H1 (cell line): ENCODE data around the gene MIS18A. TPM values are rescaled to one million over a fixed set of nuclear protein-coding genes. Genes with fewer than 3 reads are reported as not detected.

ENCODE experiments used
- CTCF ChIA-PET: fragments of 300-600 bp; sonication (Branson Sonifier 250); formaldehyde crosslinking; loops from one replicate; lab custom pipeline; 2021; ENCODE audit not compliant: partially characterized antibody; lab: Charles Lee
- POLR2A ChIA-PET: fragments of 300-600 bp; sonication (Branson Sonifier 250); formaldehyde crosslinking; loops from one replicate; lab custom pipeline; 2021; ENCODE audit warnings: inconsistent platforms; ENCODE audit not compliant: partially characterized antibody; lab: Charles Lee
- DNase-seq, 2 experiments: peaks; one replicate each; pipeline versions ENCODE4 v3.0.0 to v3.0.0-alpha.2; 2010 to 2022; ENCODE audit warnings: low spot score in 2 of 2, low read depth in 1 of 2, mixed read lengths in 1 of 2
- FAIRE-seq: peaks from 2 replicates; lab custom pipeline; 2011; peaks lifted over from hg19 to GRCh38; lab: Jason Lieb, UNC
- H2AFZ ChIP-seq: 2 replicates; pipeline ENCODE4 v1.8.1; 2012; ENCODE audit warnings: low read length, inconsistent platforms
- H2AK5ac ChIP-seq: 2 replicates; pipeline ENCODE4 v1.6.1; 2013; ENCODE audit warnings: low read depth, low read length
- H2BK120ac ChIP-seq: replicated peaks from 2 replicates; pipeline ENCODE3; 2013; ENCODE audit warnings: low read depth, low read length, inconsistent platforms
- H2BK12ac ChIP-seq: 2 replicates; pipeline ENCODE4 v1.6.1; 2013; ENCODE audit warnings: low read depth, low read length
- H2BK15ac ChIP-seq: 2 replicates; pipeline ENCODE4 v1.6.1; 2013; ENCODE audit warnings: low read length
- H2BK20ac ChIP-seq: 2 replicates; pipeline ENCODE4 v1.6.1; 2013; ENCODE audit warnings: low read length
- H2BK5ac ChIP-seq: 2 replicates; pipeline ENCODE4 v1.6.1; 2013; ENCODE audit warnings: low read depth, low read length
- H3K14ac ChIP-seq: 2 replicates; pipeline ENCODE4 v1.6.1; 2013; ENCODE audit warnings: inconsistent platforms; ENCODE audit not compliant: insufficient read length
- H3K18ac ChIP-seq: 2 replicates; pipeline ENCODE4 v1.6.1; 2013; ENCODE audit warnings: low read length; ENCODE audit errors: extremely low read depth
- H3K23ac ChIP-seq: 2 replicates; pipeline ENCODE4 v1.6.1; 2013; ENCODE audit warnings: inconsistent platforms; ENCODE audit not compliant: insufficient read length
- H3K23me2 ChIP-seq: 2 replicates; pipeline ENCODE4 v1.6.1; 2013; ENCODE audit warnings: low read depth, low read length
- H3K27ac ChIP-seq: 2 replicates; pipeline ENCODE4 v1.6.1; 2011; ENCODE audit warnings: low read depth, low read length, inconsistent platforms
- H3K27me3 ChIP-seq, 4 experiments: replicated peaks in 1 of 4; 1 replicate in 1 of 4; 2 replicates in 3 of 4; pipeline versions ENCODE4 v1.6.1 to v1.8.1; 2011 to 2013; ENCODE audit warnings: low read length in 3 of 4, mild to moderate bottlenecking in 3 of 4, inconsistent platforms in 2 of 4, mixed read lengths in 2 of 4, moderate library complexity in 1 of 4; ENCODE audit not compliant: control insufficient read depth in 3 of 4, insufficient read depth in 3 of 4; ENCODE audit errors: extremely low read depth in 1 of 4
- H3K36me3 ChIP-seq, 4 experiments: 2 replicates each; pipeline versions ENCODE4 v1.6.1 to v1.8.1; 2011 to 2013; ENCODE audit warnings: mild to moderate bottlenecking in 4 of 4, low read length in 3 of 4, moderate library complexity in 2 of 4, control low read depth in 1 of 4, inconsistent platforms in 1 of 4; ENCODE audit not compliant: insufficient read depth in 4 of 4, control insufficient read depth in 2 of 4
- H3K4ac ChIP-seq: replicated peaks from 2 replicates; pipeline ENCODE3; 2013; ENCODE audit warnings: low read length, low read depth, mixed read lengths, inconsistent platforms; ENCODE audit not compliant: insufficient read length
- H3K4me1 ChIP-seq, 4 experiments: replicated peaks in 1 of 4; 1 replicate in 1 of 4; 2 replicates in 3 of 4; pipeline versions ENCODE4 v1.6.1 to v1.8.1; 2011 to 2013; ENCODE audit warnings: low read length in 3 of 4, inconsistent platforms in 2 of 4, mixed read lengths in 1 of 4; ENCODE audit not compliant: insufficient read depth in 4 of 4, control insufficient read depth in 3 of 4
- H3K4me2 ChIP-seq, 2 experiments: 2 replicates each; pipeline versions ENCODE4 v1.6.1 to v1.8.1; 2011 to 2013; ENCODE audit warnings: low read depth in 2 of 2, low read length in 2 of 2, control low read depth in 1 of 2, inconsistent platforms in 1 of 2, mild to moderate bottlenecking in 1 of 2; ENCODE audit not compliant: insufficient read depth in 1 of 2
- H3K4me3 ChIP-seq, 4 experiments: fragments of 200-600, 300-600 bp in 1 of 4; sonication (generic), shearing (Covaris generic), sonication (Bioruptor Twin) in 1 of 4; 2 replicates each; pipeline versions ENCODE4 v1.5.1 to v1.8.1; 2011 to 2016; ENCODE audit warnings: low read length in 4 of 4, low read depth in 3 of 4, control low read depth in 2 of 4, inconsistent platforms in 2 of 4, mild to moderate bottlenecking in 2 of 4, mixed read lengths in 1 of 4, moderate library complexity in 1 of 4; ENCODE audit not compliant: insufficient read depth in 2 of 4; ENCODE audit errors: extremely low read depth in 1 of 4
- H3K56ac ChIP-seq: replicated peaks from 2 replicates; pipeline ENCODE3; 2013; ENCODE audit warnings: low read depth, mild to moderate bottlenecking, mixed read lengths, low read length, inconsistent platforms; ENCODE audit not compliant: insufficient read length
- H3K79me1 ChIP-seq: 2 replicates; pipeline ENCODE4 v1.6.1; 2013; ENCODE audit warnings: low read depth, low read length, control low read depth
- H3K79me2 ChIP-seq, 2 experiments: 2 replicates each; pipeline versions ENCODE4 v1.6.1 to v1.8.1; 2012 to 2013; ENCODE audit warnings: low read length in 2 of 2, mild to moderate bottlenecking in 2 of 2, inconsistent platforms in 1 of 2; ENCODE audit not compliant: insufficient read depth in 2 of 2, control insufficient read depth in 1 of 2
- H3K9ac ChIP-seq, 4 experiments: replicated peaks in 1 of 4; 1 replicate in 1 of 4; 2 replicates in 3 of 4; pipeline versions ENCODE4 v1.6.1 to v1.8.1; 2011 to 2013; ENCODE audit warnings: low read depth in 3 of 4, low read length in 3 of 4, control low read depth in 2 of 4, mild to moderate bottlenecking in 2 of 4, moderate library complexity in 2 of 4, inconsistent platforms in 1 of 4; ENCODE audit errors: extremely low read depth in 1 of 4
- H3K9me3 ChIP-seq, 2 experiments: 2 replicates each; pipeline versions ENCODE4 v1.6.1 to v1.8.1; 2012 to 2013; ENCODE audit warnings: mild to moderate bottlenecking in 2 of 2, moderate library complexity in 2 of 2, control low read depth in 1 of 2, inconsistent platforms in 1 of 2, low read depth in 1 of 2, low read length in 1 of 2, mixed read lengths in 1 of 2; ENCODE audit not compliant: insufficient read depth in 2 of 2
- H4K20me1 ChIP-seq, 2 experiments: replicated peaks in 1 of 2; 2 replicates each; pipeline versions ENCODE3 to v1.8.1; 2011 to 2013; ENCODE audit warnings: inconsistent platforms in 2 of 2, low read length in 2 of 2, mild to moderate bottlenecking in 1 of 2; ENCODE audit not compliant: insufficient read depth in 2 of 2, control insufficient read depth in 1 of 2
- H4K5ac ChIP-seq: 2 replicates; pipeline ENCODE4 v1.6.1; 2013; ENCODE audit warnings: low read length, low read depth, mixed read lengths, inconsistent platforms; ENCODE audit not compliant: insufficient read length
- H4K8ac ChIP-seq: 2 replicates; pipeline ENCODE4 v1.8.0; 2013; ENCODE audit warnings: mild to moderate bottlenecking, moderate library complexity, low read length, inconsistent platforms; ENCODE audit not compliant: insufficient read depth; ENCODE audit errors: extremely low read depth
- H4K91ac ChIP-seq: replicated peaks from 2 replicates; pipeline ENCODE3; 2013; ENCODE audit warnings: low read length, mixed read lengths, inconsistent platforms; ENCODE audit not compliant: insufficient read length
- ATF3 ChIP-seq: IDR thresholded peaks from 2 replicates; pipeline ENCODE4 v1.6.1; 2011; ENCODE audit warnings: low read depth, mild to moderate bottlenecking, low read length; ENCODE audit not compliant: insufficient read depth
- CHD1 ChIP-seq: IDR thresholded peaks from 2 replicates; pipeline ENCODE4 v1.6.1; 2012; ENCODE audit warnings: low read depth, low read length, improper control_type of control experiment
- CTCF ChIP-seq, 3 experiments: IDR thresholded peaks; 1 replicate in 2 of 3; 2 replicates in 1 of 3; pipeline versions ENCODE4 v1.5.1 to v1.6.1; 2011; ENCODE audit warnings: low read length in 3 of 3, mild to moderate bottlenecking in 3 of 3, inconsistent platforms in 2 of 3, low read depth in 1 of 3, moderate library complexity in 1 of 3; ENCODE audit not compliant: insufficient read depth in 1 of 3; ENCODE audit errors: control extremely low read depth in 1 of 3
- EZH2 ChIP-seq: fragments of 200-600 bp; sonication (generic); IDR thresholded peaks from 2 replicates; pipeline ENCODE4 v1.7.1; 2012; ENCODE audit warnings: low read depth, mild to moderate bottlenecking, moderate library complexity, low read length, inconsistent platforms; ENCODE audit not compliant: severe bottlenecking
- KDM4A ChIP-seq: IDR thresholded peaks from one replicate; pipeline ENCODE4 v1.7.1; 2012; ENCODE audit warnings: low read depth, mild to moderate bottlenecking, moderate library complexity, low read length, inconsistent platforms; ENCODE audit not compliant: severe bottlenecking
- NRF1 ChIP-seq: IDR thresholded peaks from 2 replicates; pipeline ENCODE4 v1.6.1; 2011; ENCODE audit warnings: mild to moderate bottlenecking, low read depth, low read length, improper control_type of control experiment
- RXRA ChIP-seq: IDR thresholded peaks from 2 replicates; pipeline ENCODE4 v1.6.1; 2011; ENCODE audit warnings: low read depth, mild to moderate bottlenecking, low read length, moderate library complexity; ENCODE audit not compliant: insufficient read depth
- SIN3A ChIP-seq, 2 experiments: IDR thresholded peaks in 1 of 2; conservative IDR thresholded peaks in 1 of 2; 2 replicates each; pipeline ENCODE4 v1.6.1; 2011 to 2012; ENCODE audit warnings: low read length in 2 of 2, improper control_type of control experiment in 1 of 2, low read depth in 1 of 2, mild to moderate bottlenecking in 1 of 2
- SP1 ChIP-seq: IDR thresholded peaks from 2 replicates; pipeline ENCODE4 v1.6.1; 2011; ENCODE audit warnings: low read depth, low read length
- YY1 ChIP-seq: IDR thresholded peaks from 2 replicates; pipeline ENCODE4 v1.6.1; 2011; ENCODE audit warnings: low read depth, mild to moderate bottlenecking, low read length
- WGBS, 2 experiments: shearing (Covaris generic) in 1 of 2; methylation state at CpG; one replicate each; pipeline versions ENCODE4 v1.1.6 to v1.1.7; 2013 to 2015; ENCODE audit warnings: low lambda C conversion rate in 2 of 2, mixed read lengths in 2 of 2, inconsistent platforms in 1 of 2, low coverage in 1 of 2, missing lambda C conversion rate in 1 of 2; ENCODE audit not compliant: insufficient replicate concordance in 2 of 2, insufficient coverage in 1 of 2, insufficient read length in 1 of 2; ENCODE audit errors: extremely low coverage in 1 of 2, missing lambda C conversion rate in 1 of 2; 5-methylcytosine and 5-hydroxymethylcytosine counted together
- polyA plus RNA-seq, 7 experiments: library from polyadenylated mRNA; depleted of rRNA in 3 of 7; stranded (reverse) in 5 of 7; unstranded in 2 of 7; fragments of >200 nt in 5 of 7; fragments of 200-250 nt in 2 of 7; gene quantifications; 1 replicate in 5 of 7; 2 replicates in 1 of 7; 4 replicates in 1 of 7; pipeline versions ENCODE4 v1.2.1 to v1.2.3, GENCODE V29; 2011 to 2013; ENCODE audit warnings: missing spikeins in 2 of 7, mixed read lengths in 2 of 7
- total RNA-seq: library from RNA; stranded (reverse); fragmentation: NEBNext Ultra II Directional; extraction: Animal tissue kit (Norgen Biotek cat#: 25700); gene quantifications from 2 replicates; pipeline ENCODE4 v1.2.1, GENCODE V29; 2021

MIS18A gene
- total and polyA plus RNA-seq, 2 of the 8 experiments (the other 6 are each of a cell fraction or from before 2014, with no cell fraction given): 28.9 to 53.0 TPM

GRCh38 chr21:32322103-32322502 lies 43.3 kb upstream of the MIS18A start:
- no peaks in the 10 kb centered on the region for H3K79me2 ChIP-seq
- no peak for DNase-seq
- peaks cover 49 to 93% (median 82%) of the 10 kb centered on the region in 4 experiments for H3K36me3 ChIP-seq
- H3K4me1 ChIP-seq: no peaks in the 10 kb centered on the region
- H4K8ac ChIP-seq: no peak overlapping the region
- H4K5ac ChIP-seq: no peak overlapping the region
- H3K79me1 ChIP-seq: peaks cover 3% of the 10 kb centered on the region; the same call in 1 of the 2 replicates
- no peak overlapping the region for H3K23ac ChIP-seq
- no peak overlapping the region for H2AFZ ChIP-seq
- H2BK120ac ChIP-seq: no peak overlapping the region
- H2BK5ac ChIP-seq: no peak overlapping the region
- H3K14ac ChIP-seq: no peak overlapping the region
- H4K91ac ChIP-seq: no peak overlapping the region
- no peaks in the 10 kb centered on the region for H3K27me3 ChIP-seq
- 94% methylated on average over 12 of the region's 12 CpGs; no CpG with 5 or more reads in 1 of the 2 experiments for WGBS, 2 experiments
- FAIRE-seq: no peak
- no peak overlapping the region for H3K56ac ChIP-seq
- no peak overlapping the region for H3K18ac ChIP-seq
- H3K4ac ChIP-seq: no peak overlapping the region
- H3K9me3 ChIP-seq: no peaks in the 10 kb centered on the region
- H2BK20ac ChIP-seq: no peak overlapping the region
- peaks cover 0 to 7% of the 10 kb centered on the region in 2 experiments for H4K20me1 ChIP-seq
- POLR2A ChIA-PET: interaction anchor here (1.5 kb wide), 1 partner anchor 15 kb away, joined by 4 read pairs; no protein-coding TSS in a partner anchor
- CTCF ChIA-PET: interaction anchor here (0.8 to 1.6 kb wide), 2 partner anchors 10 to 16 kb away, joined by 3 to 6 read pairs; no protein-coding TSS in a partner anchor
- H3K9ac ChIP-seq: no peak overlapping the region
- H2AK5ac ChIP-seq: no peak overlapping the region
- no peak overlapping the region for H3K4me3 ChIP-seq
- H2BK12ac ChIP-seq: no peak overlapping the region
- no peak overlapping the region for H3K27ac ChIP-seq
- no peak overlapping the region for H2BK15ac ChIP-seq
- no peaks in the 10 kb centered on the region for H3K23me2 ChIP-seq
- no peak overlapping the region for H3K4me2 ChIP-seq
- TF ChIP-seq EZH2 (no peak), YY1 (no peak), SP1 (no peak), RXRA (no peak), CTCF (IDR thresholded peaks at IDR 0.05; ENCODE audit: control extremely low read depth in 1 of 3, insufficient read depth in 1 of 3, low read depth in 1 of 3, low read length in 3 of 3) (no peak), KDM4A (no peak), NRF1 (no peak), SIN3A (conservative IDR thresholded peaks at IDR 0.05 in 1 of 2, IDR thresholded peaks at IDR 0.05 in 1 of 2; ENCODE audit: low read depth in 1 of 2, low read length in 2 of 2) (no peak), CHD1 (no peak), ATF3 (no peak)
